ENCODE measurements around the gene RCAN2. TPM values are rescaled to one million over a fixed set of nuclear protein-coding genes. Genes with fewer than 3 reads are reported as not detected.

Gene RCAN2
- total and polyA plus RNA-seq, 2 donors (not counting 3 experiments of a cell fraction or from before 2014, with no cell fraction given): 0.07 to 0.33 TPM

GRCh38 chr6:46393161-46393939, 97.9 kb downstream of the RCAN2 start:
- H3K9me1 ChIP-seq (replicated peaks; ENCODE audit: control insufficient read depth, extremely low read depth, insufficient read depth, low read length): no peaks in the 10 kb centered on the region
- BruUV-seq (replicated peaks): no TSS peak
- no peak overlapping the region for H3K27ac ChIP-seq (ENCODE audit: insufficient read depth, low read depth, low read length)
- no peak overlapping the region for H3K4me3 ChIP-seq (replicated peaks in 1 of 3; ENCODE audit: insufficient read depth in 1 of 3, low read depth in 1 of 3, low read length in 3 of 3)
- FAIRE-seq (no peak), DNase-seq (ENCODE audit: low read depth, low spot score) (no peak)
- no peaks in the 10 kb centered on the region for H3K9me3 ChIP-seq (replicated peaks; ENCODE audit: control insufficient read depth, insufficient read depth, low read length)
- CTCF ChIA-PET: interaction anchor here (2.0 kb wide), 1 partner anchor 17 kb away, joined by 6 read pairs; no protein-coding TSS in a partner anchor
- H3K27me3 ChIP-seq (ENCODE audit: control insufficient read depth in 2 of 2, insufficient read depth in 2 of 2, low read length in 2 of 2): no peaks in the 10 kb centered on the region
- intact Hi-C loops (cut with micrococcal nuclease) (no loop called here), dilution Hi-C loops (cut with MboI; ENCODE audit: extremely low pct_ligation_motif_present, low sequenced_read_pairs) (no loop called here)
- no peaks in the 10 kb centered on the region for H3K4me1 ChIP-seq (ENCODE audit: control insufficient read depth, extremely low read depth, insufficient read depth, low read length)
- no peaks in the 10 kb centered on the region for H3K36me3 ChIP-seq (ENCODE audit: control insufficient read depth in 2 of 2, extremely low read depth in 1 of 2, insufficient read depth in 2 of 2, low read length in 2 of 2)
- H3K4me2 ChIP-seq (ENCODE audit: insufficient read depth, low read length): no peak overlapping the region
- POLR2A ChIA-PET: no interaction called here
- no peak overlapping the region for H2AFZ ChIP-seq (ENCODE audit: low read depth, low read length)
- TF ChIP-seq CTCF (IDR thresholded peaks at IDR 0.05; ENCODE audit: extremely low read depth in 1 of 2, insufficient read depth in 1 of 2, low read depth in 1 of 2, low read length in 2 of 2) (no peak), MAX (IDR thresholded peaks at IDR 0.05; ENCODE audit: insufficient read depth, insufficient read length) (no peak), MYC (IDR thresholded peaks at IDR 0.05; ENCODE audit: low read depth, low read length) (no peak), FOS (IDR thresholded peaks at IDR 0.05; ENCODE audit: borderline replicate concordance, insufficient read depth, low read length) (no peak), EZH2 (IDR thresholded peaks at IDR 0.05; ENCODE audit: borderline replicate concordance, low read depth, low read length, severe bottlenecking) (no peak), POLR2A (IDR thresholded peaks at IDR 0.05; ENCODE audit: low read depth, low read length) (no peak), JUN (IDR thresholded peaks at IDR 0.05; ENCODE audit: borderline replicate concordance, insufficient read depth, insufficient read length, low read depth) (no peak), POLR2AphosphoS5 (IDR thresholded peaks at IDR 0.05; ENCODE audit: insufficient read depth, low read depth, low read length) (no peak), GATA2 (IDR thresholded peaks at IDR 0.05; ENCODE audit: insufficient read depth, insufficient read length, low read depth, low read length) (no peak)
- H4K20me1 ChIP-seq (replicated peaks; ENCODE audit: control insufficient read depth, extremely low read depth, insufficient read depth, low read length): no peaks in the 10 kb centered on the region
- H3K9ac ChIP-seq (replicated peaks; ENCODE audit: extremely low read depth, insufficient read depth, low read length): no peak overlapping the region
- H3K79me2 ChIP-seq (ENCODE audit: control insufficient read depth, insufficient read depth, low read length): no peaks in the 10 kb centered on the region
